HepG2 (cell line): Measurements from ENCODE around the gene TLE2. TPM values are rescaled to one million over a fixed set of nuclear protein-coding genes. Genes with fewer than 3 reads are reported as not detected.

Experiments used
- ADNP ChIP-seq: sonication (generic); formaldehyde crosslinking; IDR thresholded peaks from 2 replicates; pipeline ENCODE4 v1.4.0; 2020; ENCODE audit warnings: missing genetic modification reagents
- ATRX ChIP-seq: sonication (generic); formaldehyde crosslinking; IDR thresholded peaks from 2 replicates; pipeline ENCODE4 v1.4.0; 2020; ENCODE audit warnings: missing genetic modification reagents, borderline replicate concordance
- GFI1 ChIP-seq: sonication (generic); formaldehyde crosslinking; IDR thresholded peaks from 2 replicates; pipeline ENCODE4 v1.5.0; 2020; ENCODE audit warnings: missing genetic modification reagents, mild to moderate bottlenecking, borderline replicate concordance
- HES4 ChIP-seq: sonication (generic); formaldehyde crosslinking; IDR thresholded peaks from 2 replicates; pipeline ENCODE4 v1.9.0; 2021; ENCODE audit warnings: mild to moderate bottlenecking, missing genetic modification reagents, borderline replicate concordance
- HIVEP1 ChIP-seq: sonication (generic); formaldehyde crosslinking; IDR thresholded peaks from 2 replicates; pipeline ENCODE4 v1.4.0; 2020; ENCODE audit warnings: mild to moderate bottlenecking, missing genetic modification reagents
- HNRNPK ChIP-seq: fragments of 200-400 bp; formaldehyde crosslinking; IDR thresholded peaks from 2 replicates; pipeline ENCODE4 v1.6.1; 2018; ENCODE audit warnings: low read length, low read depth, moderate library complexity, mild to moderate bottlenecking; ENCODE audit not compliant: poor library complexity, severe bottlenecking
- ISL2 ChIP-seq: sonication (generic); formaldehyde crosslinking; IDR thresholded peaks from 2 replicates; pipeline ENCODE4 v1.5.0; 2020; ENCODE audit warnings: missing genetic modification reagents
- JDP2 ChIP-seq: sonication (generic); formaldehyde crosslinking; IDR thresholded peaks from 2 replicates; pipeline ENCODE4 v1.8.1; 2022; ENCODE audit warnings: missing genetic modification reagents, borderline replicate concordance
- KMT2A ChIP-seq: sonication (generic); formaldehyde crosslinking; IDR thresholded peaks from 2 replicates; pipeline ENCODE4 v1.4.0; 2020; ENCODE audit warnings: missing genetic modification reagents
- LCORL ChIP-seq, 2 experiments: fragments of 450-650 bp in 1 of 2; sonication (generic) in 1 of 2; formaldehyde crosslinking in 1 of 2; IDR thresholded peaks; 2 replicates each; pipeline versions ENCODE4 v1.5.0 to v1.6.1; 2017 to 2020; ENCODE audit warnings: antibody characterized with exemption in 1 of 2, missing genetic modification reagents in 1 of 2
- MAFG ChIP-seq: sonication (generic); formaldehyde crosslinking; IDR thresholded peaks from 2 replicates; pipeline ENCODE4 v1.5.1; 2020; ENCODE audit warnings: mild to moderate bottlenecking, missing genetic modification reagents
- MBD4 ChIP-seq: IDR thresholded peaks from 2 replicates; pipeline ENCODE4 v1.6.1; 2012; ENCODE audit warnings: low read length, inconsistent platforms, borderline replicate concordance
- MXI1 ChIP-seq: IDR thresholded peaks from 3 replicates; pipeline ENCODE4 v1.6.1; 2012; ENCODE audit warnings: low read depth, low read length, inconsistent platforms, borderline replicate concordance
- SOX13 ChIP-seq, 3 experiments: fragments of 450-650 bp in 1 of 3; sonication (generic) in 1 of 3; formaldehyde crosslinking in 1 of 3; IDR thresholded peaks in 2 of 3; conservative IDR thresholded peaks in 1 of 3; 2 replicates each; pipeline versions ENCODE4 v1.5.0 to v1.6.1; 2016 to 2020; ENCODE audit warnings: antibody characterized with exemption in 1 of 3, mild to moderate bottlenecking in 1 of 3, missing compliant biosample characterization in 1 of 3, missing genetic modification reagents in 1 of 3, moderate library complexity in 1 of 3
- TCF7 ChIP-seq: sonication (generic); IDR thresholded peaks from 2 replicates; pipeline ENCODE4 v1.6.1; 2016; ENCODE audit warnings: antibody characterized with exemption, low read depth
- ZKSCAN1 ChIP-seq: fragments of 150-350 bp; IDR thresholded peaks from 2 replicates; pipeline ENCODE4 v1.6.1; 2014; ENCODE audit warnings: low read length
- ZNF24 ChIP-seq: fragments of 450-650 bp; IDR thresholded peaks from 2 replicates; pipeline ENCODE4 v1.6.1; 2017; ENCODE audit warnings: antibody characterized with exemption, mild to moderate bottlenecking
- ZNF33B ChIP-seq: sonication (generic); formaldehyde crosslinking; IDR thresholded peaks from 2 replicates; pipeline ENCODE4 v1.5.1; 2020; ENCODE audit warnings: mild to moderate bottlenecking, missing genetic modification reagents
- ZNF431 ChIP-seq: sonication (generic); formaldehyde crosslinking; IDR thresholded peaks from 2 replicates; pipeline ENCODE4 v1.9.0; 2022; ENCODE audit warnings: missing genetic modification reagents, low read depth, mild to moderate bottlenecking, borderline replicate concordance
- ZNF451 ChIP-seq: sonication (generic); formaldehyde crosslinking; IDR thresholded peaks from 2 replicates; pipeline ENCODE4 v1.5.0; 2020; ENCODE audit warnings: mild to moderate bottlenecking, missing genetic modification reagents
- ZNF616 ChIP-seq: sonication (generic); formaldehyde crosslinking; IDR thresholded peaks from 2 replicates; pipeline ENCODE4 v1.5.0; 2020; ENCODE audit warnings: low read depth, mild to moderate bottlenecking, missing genetic modification reagents
- ZNF724P ChIP-seq: sonication (generic); formaldehyde crosslinking; IDR thresholded peaks from 2 replicates; pipeline ENCODE4 v1.8.0; 2022; ENCODE audit warnings: missing genetic modification reagents, borderline replicate concordance
- ZNF790 ChIP-seq: sonication (generic); formaldehyde crosslinking; IDR thresholded peaks from 2 replicates; pipeline ENCODE4 v1.8.0; 2022; ENCODE audit warnings: missing genetic modification reagents, mild to moderate bottlenecking, borderline replicate concordance
- ZSCAN12 ChIP-seq: sonication (generic); formaldehyde crosslinking; IDR thresholded peaks from 2 replicates; pipeline ENCODE4 v1.9.0; 2021; ENCODE audit warnings: mild to moderate bottlenecking, missing genetic modification reagents
- polyA plus RNA-seq, 8 experiments: library from polyadenylated mRNA; depleted of rRNA in 3 of 8; stranded (reverse) in 7 of 8; unstranded in 1 of 8; fragments of >200 nt; fragmentation: Illumina TruSeq in 4 of 8; extraction: Trizol in 4 of 8; gene quantifications; 2 replicates each; pipeline versions ENCODE4 v1.2.1 to v1.2.3, GENCODE V29; 2011 to 2016; ENCODE audit warnings: low read depth in 4 of 8, missing spikeins in 1 of 8, mixed read lengths in 1 of 8; ENCODE audit not compliant: insufficient read depth in 1 of 8
- total RNA-seq, 5 experiments: library from RNA; depleted of rRNA; stranded (reverse); fragments of >200 nt; fragmentation: Illumina TruSeq; extraction: Trizol; gene quantifications; 2 replicates each; pipeline ENCODE4 v1.2.3, GENCODE V29; 2016; ENCODE audit warnings: low read depth in 1 of 5
- TF ChIP-seq, protein P1 (sequence below): sonication (generic); IDR thresholded peaks from 2 replicates; pipeline ENCODE4 v1.6.1; 2016; ENCODE audit warnings: low read depth, borderline replicate concordance
- TF ChIP-seq, protein P2 (sequence below): sonication (generic); formaldehyde crosslinking; IDR thresholded peaks from 2 replicates; pipeline ENCODE4 v1.5.0; 2020; ENCODE audit warnings: missing genetic modification reagents
- TF ChIP-seq, protein P3 (sequence below): sonication (generic); formaldehyde crosslinking; IDR thresholded peaks from 2 replicates; pipeline ENCODE4 v1.8.0; 2022; ENCODE audit warnings: mild to moderate bottlenecking, missing genetic modification reagents, moderate library complexity

Gene TLE2
- total and polyA plus RNA-seq, 2 of the 13 experiments (the other 11 are each of a cell fraction or from before 2014, with no cell fraction given): 0.07 to 0.81 TPM

GRCh38 chr19:3065675-3066357 is 36.7 kb upstream of the TLE2 start (continued):
- TF ChIP-seq HES4 (CRISPR knock-in tag) (peak; percentile 23; the same call in 1 of the 2 replicates), ADNP (CRISPR knock-in tag) (0 out of 2 replicates have a peak, but pooled peaks have one; percentile 29), MBD4 (no peak), KMT2A (no peak), ZNF24 (no peak), HNRNPK (no peak), ZKSCAN1 (no peak), ZNF33B (no peak), ZNF451 (CRISPR knock-in tag) (no peak), ISL2 (peak; percentile 22; the same call in 1 of the 2 replicates), ZNF790 (CRISPR knock-in tag) (no peak; the same call in 1 of the 2 replicates), ZNF616 (CRISPR knock-in tag) (no peak), SOX13 (IDR thresholded peaks at IDR 0.05) (no peak), SOX13 (CRISPR knock-in tag; conservative IDR thresholded peaks at IDR 0.05 in 1 of 2, IDR thresholded peaks at IDR 0.05 in 1 of 2) (peak in 1 of 2 experiments; percentile 70; a peak in 2 of 4 replicates), GFI1 (CRISPR knock-in tag) (peak; percentile 46; the same call in 1 of the 2 replicates), LCORL (IDR thresholded peaks at IDR 0.05) (no peak), LCORL (CRISPR knock-in tag; IDR thresholded peaks at IDR 0.05) (peak; percentile 90), TCF7 (no peak), MXI1 (no peak), ZNF431 (CRISPR knock-in tag) (0 out of 2 replicates have a peak, but pooled peaks have one; percentile 68), MAFG (CRISPR knock-in tag) (no peak), ZNF724P (CRISPR knock-in tag) (no peak), HIVEP1 (peak; percentile 82), ATRX (no peak), JDP2 (CRISPR knock-in tag) (no peak; the same call in 1 of the 2 replicates), ZSCAN12 (CRISPR knock-in tag) (no peak)
- TF ChIP-seq, protein P1, sequence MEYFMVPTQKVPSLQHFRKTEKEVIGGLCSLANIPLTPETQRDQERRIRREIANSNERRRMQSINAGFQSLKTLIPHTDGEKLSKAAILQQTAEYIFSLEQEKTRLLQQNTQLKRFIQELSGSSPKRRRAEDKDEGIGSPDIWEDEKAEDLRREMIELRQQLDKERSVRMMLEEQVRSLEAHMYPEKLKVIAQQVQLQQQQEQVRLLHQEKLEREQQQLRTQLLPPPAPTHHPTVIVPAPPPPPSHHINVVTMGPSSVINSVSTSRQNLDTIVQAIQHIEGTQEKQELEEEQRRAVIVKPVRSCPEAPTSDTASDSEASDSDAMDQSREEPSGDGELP: peak; percentile 57; the same call in 1 of the 2 replicates
- TF ChIP-seq, protein P2, sequence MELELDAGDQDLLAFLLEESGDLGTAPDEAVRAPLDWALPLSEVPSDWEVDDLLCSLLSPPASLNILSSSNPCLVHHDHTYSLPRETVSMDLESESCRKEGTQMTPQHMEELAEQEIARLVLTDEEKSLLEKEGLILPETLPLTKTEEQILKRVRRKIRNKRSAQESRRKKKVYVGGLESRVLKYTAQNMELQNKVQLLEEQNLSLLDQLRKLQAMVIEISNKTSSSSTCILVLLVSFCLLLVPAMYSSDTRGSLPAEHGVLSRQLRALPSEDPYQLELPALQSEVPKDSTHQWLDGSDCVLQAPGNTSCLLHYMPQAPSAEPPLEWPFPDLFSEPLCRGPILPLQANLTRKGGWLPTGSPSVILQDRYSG (CRISPR knock-in tag): no peak
- TF ChIP-seq, protein P3, sequence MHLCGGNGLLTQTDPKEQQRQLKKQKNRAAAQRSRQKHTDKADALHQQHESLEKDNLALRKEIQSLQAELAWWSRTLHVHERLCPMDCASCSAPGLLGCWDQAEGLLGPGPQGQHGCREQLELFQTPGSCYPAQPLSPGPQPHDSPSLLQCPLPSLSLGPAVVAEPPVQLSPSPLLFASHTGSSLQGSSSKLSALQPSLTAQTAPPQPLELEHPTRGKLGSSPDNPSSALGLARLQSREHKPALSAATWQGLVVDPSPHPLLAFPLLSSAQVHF (CRISPR knock-in tag): no peak
